ENCODE results near the gene HIRA.

DNA sequence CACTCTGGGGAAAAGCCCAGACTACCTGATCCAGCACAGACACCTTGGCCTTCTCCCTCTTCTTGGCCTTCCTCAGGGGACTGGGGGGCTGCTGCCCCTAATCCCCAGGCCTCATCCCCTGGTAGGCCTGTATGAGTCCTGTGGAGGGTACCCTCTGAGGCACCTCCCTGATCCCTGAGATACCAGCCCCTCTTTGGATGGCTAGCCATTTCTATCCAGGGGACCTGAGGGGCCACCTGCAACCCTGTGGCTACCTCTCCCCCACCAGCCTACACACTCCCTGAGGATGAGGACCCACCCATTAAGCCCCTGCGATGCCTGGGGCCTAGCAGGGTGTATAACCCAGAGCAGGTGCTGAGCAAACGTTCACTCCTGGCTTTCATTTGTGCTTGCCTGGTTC lies 54.6 kb downstream of the HIRA start:
- TF ChIP-seq, protein P1, sequence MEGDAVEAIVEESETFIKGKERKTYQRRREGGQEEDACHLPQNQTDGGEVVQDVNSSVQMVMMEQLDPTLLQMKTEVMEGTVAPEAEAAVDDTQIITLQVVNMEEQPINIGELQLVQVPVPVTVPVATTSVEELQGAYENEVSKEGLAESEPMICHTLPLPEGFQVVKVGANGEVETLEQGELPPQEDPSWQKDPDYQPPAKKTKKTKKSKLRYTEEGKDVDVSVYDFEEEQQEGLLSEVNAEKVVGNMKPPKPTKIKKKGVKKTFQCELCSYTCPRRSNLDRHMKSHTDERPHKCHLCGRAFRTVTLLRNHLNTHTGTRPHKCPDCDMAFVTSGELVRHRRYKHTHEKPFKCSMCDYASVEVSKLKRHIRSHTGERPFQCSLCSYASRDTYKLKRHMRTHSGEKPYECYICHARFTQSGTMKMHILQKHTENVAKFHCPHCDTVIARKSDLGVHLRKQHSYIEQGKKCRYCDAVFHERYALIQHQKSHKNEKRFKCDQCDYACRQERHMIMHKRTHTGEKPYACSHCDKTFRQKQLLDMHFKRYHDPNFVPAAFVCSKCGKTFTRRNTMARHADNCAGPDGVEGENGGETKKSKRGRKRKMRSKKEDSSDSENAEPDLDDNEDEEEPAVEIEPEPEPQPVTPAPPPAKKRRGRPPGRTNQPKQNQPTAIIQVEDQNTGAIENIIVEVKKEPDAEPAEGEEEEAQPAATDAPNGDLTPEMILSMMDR (IDR thresholded peaks at IDR 0.05; ENCODE audit: low read depth, low read length, poor library complexity, severe bottlenecking), result no peak
- no peak for TF ChIP-seq EZH2phosphoT487 (IDR thresholded peaks at IDR 0.05; ENCODE audit: borderline replicate concordance, low read length)

Data from DOHH2 (cell line).